Peyer's patch (tissue), 4 donors: ENCODE results near the gene CEP68. TPM values are rescaled to one million over a fixed set of nuclear protein-coding genes. Genes with fewer than 3 reads are reported as not detected.

Source experiments
- DNase-seq, 3 donors: peaks; one replicate each; pipeline ENCODE4 v3.0.0-alpha.2; 2017 to 2019
- H3K27ac ChIP-seq, 4 donors: fragments of 200-600 bp; sonication (generic); one replicate each; pipeline ENCODE4 v1.5.1; 2016 to 2019
- H3K27me3 ChIP-seq, 2 donors: fragments of 200-600 bp; sonication (generic); one replicate each; pipeline ENCODE4 v1.5.1; 2019
- H3K36me3 ChIP-seq, 3 donors: fragments of 200-600 bp; sonication (generic); one replicate each; pipeline ENCODE4 v1.5.1; 2016 to 2019
- H3K4me1 ChIP-seq, 4 donors: fragments of 200-600 bp; sonication (generic); one replicate each; pipeline ENCODE4 v1.5.1; 2016 to 2019
- H3K4me3 ChIP-seq, 4 donors: fragments of 200-600 bp; sonication (generic); 1 replicate in 3 of 4; 2 replicates in 1 of 4; pipeline ENCODE4 v1.5.1; 2016 to 2019; ENCODE audit warnings: mild to moderate bottlenecking in 1 of 4
- H3K9me3 ChIP-seq, 4 donors: fragments of 200-600 bp; sonication (generic); one replicate each; pipeline ENCODE4 v1.5.1; 2016 to 2019; ENCODE audit warnings: mild to moderate bottlenecking in 1 of 4
- POLR2A ChIP-seq, 2 donors: fragments of 450-650 bp; IDR thresholded peaks; one replicate each; pipeline ENCODE4 v1.5.1; 2017; ENCODE audit warnings: antibody characterized with exemption in 2 of 2, mild to moderate bottlenecking in 2 of 2, moderate library complexity in 2 of 2
- total RNA-seq, 4 donors: library from RNA; depleted of rRNA; stranded (reverse); fragments of >200 nt; gene quantifications; one replicate each; pipeline ENCODE4 v1.1.0, GENCODE V29; 2016
- TF ChIP-seq, protein P1 (sequence below), 6 experiments: fragments of 450-650 bp in 4 of 6; fragments of 200-600 bp in 2 of 6; sonication (generic) in 1 of 6; IDR thresholded peaks; one replicate each; pipeline ENCODE4 v1.5.1; 2017 to 2019; ENCODE audit warnings: antibody characterized with exemption in 6 of 6, mild to moderate bottlenecking in 3 of 6, moderate library complexity in 1 of 6

The CEP68 gene
- total RNA-seq, 4 donors from 2014 or later, result 5.4 to 18.2 (median 14.7) TPM

DNA sequence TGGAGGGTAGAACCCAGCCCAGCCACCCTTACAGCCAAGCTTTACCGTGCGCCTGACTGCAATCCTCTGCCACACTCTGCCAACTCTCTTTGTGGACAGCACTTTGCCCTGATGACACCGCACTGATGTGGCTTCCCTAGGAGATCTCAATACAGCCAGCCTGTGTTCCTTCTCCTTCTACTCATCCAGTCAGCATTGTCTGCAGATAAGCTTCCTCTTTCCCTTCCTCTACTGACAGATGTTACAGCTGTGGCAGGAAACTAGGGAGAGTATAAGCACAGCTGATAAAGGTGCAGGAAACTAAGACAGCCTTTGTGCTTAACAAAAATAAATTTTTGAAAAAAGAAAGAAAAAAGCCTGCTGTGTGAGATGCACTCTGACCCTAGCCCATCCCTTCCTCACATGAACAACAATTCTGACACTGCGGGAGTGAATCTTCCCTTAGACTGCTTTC is 25.0 kb downstream of the CEP68 start:
- no peak for DNase-seq
- no peak overlapping the region for H3K27ac ChIP-seq
- TF ChIP-seq, protein P1, sequence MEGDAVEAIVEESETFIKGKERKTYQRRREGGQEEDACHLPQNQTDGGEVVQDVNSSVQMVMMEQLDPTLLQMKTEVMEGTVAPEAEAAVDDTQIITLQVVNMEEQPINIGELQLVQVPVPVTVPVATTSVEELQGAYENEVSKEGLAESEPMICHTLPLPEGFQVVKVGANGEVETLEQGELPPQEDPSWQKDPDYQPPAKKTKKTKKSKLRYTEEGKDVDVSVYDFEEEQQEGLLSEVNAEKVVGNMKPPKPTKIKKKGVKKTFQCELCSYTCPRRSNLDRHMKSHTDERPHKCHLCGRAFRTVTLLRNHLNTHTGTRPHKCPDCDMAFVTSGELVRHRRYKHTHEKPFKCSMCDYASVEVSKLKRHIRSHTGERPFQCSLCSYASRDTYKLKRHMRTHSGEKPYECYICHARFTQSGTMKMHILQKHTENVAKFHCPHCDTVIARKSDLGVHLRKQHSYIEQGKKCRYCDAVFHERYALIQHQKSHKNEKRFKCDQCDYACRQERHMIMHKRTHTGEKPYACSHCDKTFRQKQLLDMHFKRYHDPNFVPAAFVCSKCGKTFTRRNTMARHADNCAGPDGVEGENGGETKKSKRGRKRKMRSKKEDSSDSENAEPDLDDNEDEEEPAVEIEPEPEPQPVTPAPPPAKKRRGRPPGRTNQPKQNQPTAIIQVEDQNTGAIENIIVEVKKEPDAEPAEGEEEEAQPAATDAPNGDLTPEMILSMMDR (IDR thresholded peaks at IDR 0.05), result no peak
- TF ChIP-seq POLR2A (IDR thresholded peaks at IDR 0.05), result no peak
- H3K27me3 ChIP-seq, result no peaks in the 10 kb centered on the region
- H3K4me1 ChIP-seq, result peaks cover 0 to 5% (median 0%) of the 10 kb centered on the region in 4 donors
- no peaks in the 10 kb centered on the region for H3K9me3 ChIP-seq
- H3K36me3 ChIP-seq, result peaks cover 0 to 86% (median 0%) of the 10 kb centered on the region in 3 donors
- no peak overlapping the region for H3K4me3 ChIP-seq

DNA sequence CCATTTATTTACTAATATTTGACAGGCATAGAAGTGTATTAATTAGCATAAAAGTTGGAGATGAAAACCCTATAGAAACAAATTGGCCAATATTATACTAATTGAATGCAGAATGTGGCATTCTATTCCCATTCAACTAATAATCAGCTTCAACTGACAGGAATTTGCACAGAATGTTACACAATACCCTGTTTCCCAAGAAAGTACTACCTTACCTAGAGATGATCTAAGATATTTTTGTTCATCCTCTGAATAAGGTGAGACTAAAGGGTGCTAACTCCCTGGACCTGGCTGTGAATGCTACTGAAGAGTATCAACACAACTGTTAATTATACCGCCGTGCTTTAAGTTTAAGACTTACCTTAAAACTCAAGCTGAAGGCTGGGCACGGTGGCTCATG is 28.9 kb downstream of the CEP68 start:
- Histone ChIP-seq H3K4me1 (no peaks in the 10 kb centered on the region), H3K27ac (no peak overlapping the region), H3K9me3 (no peaks in the 10 kb centered on the region), H3K27me3 (no peaks in the 10 kb centered on the region), H3K4me3 (no peak overlapping the region), H3K36me3 (peaks cover 0 to 90% (median 0%) of the 10 kb centered on the region in 3 donors)
- no peak for TF ChIP-seq POLR2A (IDR thresholded peaks at IDR 0.05)
- TF ChIP-seq, protein P1 (IDR thresholded peaks at IDR 0.05), result no peak
- DNase-seq, result no peak

DNA sequence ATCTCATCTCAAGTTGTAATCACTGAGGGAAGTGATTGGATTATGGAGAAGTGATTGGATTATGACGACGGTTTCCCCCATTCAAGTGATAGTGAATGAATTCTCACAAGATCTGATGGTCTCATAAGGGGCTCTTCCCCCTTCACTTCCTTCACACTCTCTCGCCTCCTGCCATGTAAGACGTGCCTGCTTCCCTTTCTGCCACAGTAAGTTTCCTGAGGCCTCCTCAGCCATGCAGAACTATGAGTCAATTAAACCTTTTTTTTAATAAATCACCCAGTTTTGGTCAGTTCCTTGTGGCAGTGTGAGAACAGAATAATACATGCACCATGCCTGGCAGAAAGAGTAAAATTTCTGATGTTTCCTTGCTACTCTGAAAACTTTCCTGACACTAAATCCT is 36.6 kb downstream of the CEP68 start:
- no peaks in the 10 kb centered on the region for H3K9me3 ChIP-seq
- no peak for TF ChIP-seq POLR2A (IDR thresholded peaks at IDR 0.05)
- TF ChIP-seq, protein P1 (IDR thresholded peaks at IDR 0.05), result no peak
- H3K27ac ChIP-seq, result no peak overlapping the region
- H3K4me1 ChIP-seq, result peaks cover 0 to 16% (median 0%) of the 10 kb centered on the region in 4 donors
- H3K36me3 ChIP-seq, result peaks cover 0 to 92% (median 2%) of the 10 kb centered on the region in 3 donors
- H3K4me3 ChIP-seq, result no peak overlapping the region
- no peak for DNase-seq
- H3K27me3 ChIP-seq, result no peaks in the 10 kb centered on the region

DNA sequence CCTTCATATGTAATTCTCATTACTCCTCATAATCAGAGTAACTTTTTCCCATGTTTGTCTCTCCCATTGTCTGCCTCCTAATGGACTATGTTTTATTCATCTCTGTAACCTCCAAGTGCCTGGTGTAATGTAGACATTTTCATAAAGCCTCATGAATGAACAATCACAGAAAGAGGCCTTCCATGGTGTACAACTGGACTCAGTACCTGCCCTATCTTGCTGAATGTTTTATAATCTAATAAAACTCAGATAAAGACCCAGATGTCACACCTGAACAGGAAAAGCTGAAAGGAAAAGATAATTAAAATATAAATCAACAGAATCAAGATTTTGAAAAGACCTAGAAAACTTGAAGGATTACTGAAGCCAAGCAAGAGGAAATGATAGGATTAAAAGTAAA is 37.0 kb downstream of the CEP68 start:
- DNase-seq, result no peak
- no peaks in the 10 kb centered on the region for H3K9me3 ChIP-seq
- H3K4me3 ChIP-seq, result no peak overlapping the region
- H3K27ac ChIP-seq, result no peak overlapping the region
- peaks cover 0 to 91% (median 2%) of the 10 kb centered on the region in 3 donors for H3K36me3 ChIP-seq
- H3K27me3 ChIP-seq, result no peaks in the 10 kb centered on the region
- TF ChIP-seq, protein P1 (IDR thresholded peaks at IDR 0.05), result no peak
- no peak for TF ChIP-seq POLR2A (IDR thresholded peaks at IDR 0.05)
- H3K4me1 ChIP-seq, result peaks cover 0 to 16% (median 0%) of the 10 kb centered on the region in 4 donors

- no peaks in the 10 kb centered on the region for H3K27me3 ChIP-seq
- H3K4me3 ChIP-seq, result no peak overlapping the region
- no peaks in the 10 kb centered on the region for H3K9me3 ChIP-seq
- TF ChIP-seq POLR2A (IDR thresholded peaks at IDR 0.05), result no peak
- TF ChIP-seq, protein P1 (IDR thresholded peaks at IDR 0.05), result no peak
- no peak overlapping the region for H3K27ac ChIP-seq
- no peak for DNase-seq
- peaks cover 0 to 91% (median 0%) of the 10 kb centered on the region in 3 donors for H3K36me3 ChIP-seq
- H3K4me1 ChIP-seq, result peaks cover 0 to 16% (median 0%) of the 10 kb centered on the region in 4 donors
These were observed 40.7 kb downstream of the CEP68 start for GRCh38 chr2:65096948-65097347.

DNA sequence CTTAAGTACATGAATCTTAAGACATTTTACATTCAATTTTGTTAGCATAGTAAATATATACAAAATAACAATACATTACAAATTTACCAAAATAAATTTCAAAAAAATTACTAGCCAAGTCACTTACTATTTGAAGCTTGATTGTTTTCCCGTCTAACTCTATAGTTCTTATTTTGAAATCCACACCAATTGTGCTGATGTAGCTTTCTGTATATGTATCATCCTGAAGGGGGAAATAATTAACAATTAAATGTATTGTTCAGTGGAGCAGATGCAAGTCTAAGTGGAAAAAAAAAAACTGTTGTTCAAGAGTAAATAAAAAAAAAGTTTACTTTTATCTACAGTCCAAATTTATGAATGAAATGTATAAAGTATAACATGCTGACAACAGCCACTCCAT is 41.6 kb downstream of the CEP68 start:
- TF ChIP-seq, protein P1 (IDR thresholded peaks at IDR 0.05), result no peak
- H3K4me1 ChIP-seq, result peaks cover 0 to 16% (median 0%) of the 10 kb centered on the region in 4 donors
- no peak overlapping the region for H3K4me3 ChIP-seq
- H3K36me3 ChIP-seq, result peaks cover 0 to 92% (median 0%) of the 10 kb centered on the region in 3 donors
- H3K9me3 ChIP-seq, result no peaks in the 10 kb centered on the region
- DNase-seq, result no peak
- H3K27me3 ChIP-seq, result no peaks in the 10 kb centered on the region
- no peak overlapping the region for H3K27ac ChIP-seq
